Measurements from ENCODE around the gene CPA1.

Gene CPA1

GRCh38 chr7:130425796-130426195, 45.5 kb downstream of the CPA1 start:
- DNase-seq (ENCODE audit: low read depth in 1 of 2, low spot score in 1 of 2) = no peak

DNA sequence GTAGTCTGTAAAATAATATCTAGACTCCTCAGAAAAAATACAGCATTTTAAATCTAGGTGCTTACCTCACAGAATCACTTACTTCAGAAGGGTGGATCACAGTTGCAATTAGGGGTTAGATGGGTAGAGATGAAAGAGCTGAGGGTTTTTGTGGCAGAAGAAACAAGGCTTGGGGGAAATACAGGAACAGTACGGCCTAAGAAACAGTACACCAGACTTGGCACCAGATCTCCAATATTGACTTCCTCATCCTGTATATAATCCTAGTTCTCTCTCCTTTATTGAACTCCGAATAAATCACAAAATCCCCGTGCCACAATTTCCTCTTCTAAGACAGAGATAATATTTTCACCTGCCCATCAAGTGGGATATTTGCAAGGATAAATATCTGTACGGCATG, 46.3 kb downstream of the CPA1 start:
- DNase-seq (ENCODE audit: low read depth in 1 of 2, low spot score in 1 of 2) = no peak

DNA sequence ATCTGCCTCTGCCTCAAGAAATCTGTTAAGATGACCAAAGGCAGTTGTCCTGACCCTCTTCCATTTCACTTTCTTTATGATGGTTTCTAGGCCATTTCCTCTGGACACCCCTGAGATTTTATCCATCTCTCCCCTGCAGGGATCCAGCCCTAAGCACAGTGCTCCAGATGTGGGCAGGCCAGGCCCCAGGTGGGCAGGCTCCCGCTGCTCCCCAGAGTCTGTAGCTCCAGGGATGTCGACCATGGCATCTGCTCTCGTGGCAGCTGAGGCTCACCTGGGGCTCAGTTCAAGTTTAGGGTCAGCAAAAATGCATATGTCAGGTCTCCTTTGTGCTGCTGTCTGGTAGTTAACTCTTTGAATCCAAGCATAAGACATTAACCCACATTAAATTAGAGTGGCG, 48.7 kb downstream of the CPA1 start:
- DNase-seq (ENCODE audit: low read depth in 1 of 2, low spot score in 1 of 2) = no peak

GRCh38 chr7:130430115-130430514, 49.8 kb downstream of the CPA1 start:
- no peak for DNase-seq (ENCODE audit: low read depth in 1 of 2, low spot score in 1 of 2)

GRCh38 chr7:130430841-130431666, 50.8 kb downstream of the CPA1 start:
- no peak for DNase-seq (ENCODE audit: low read depth in 1 of 2, low spot score in 1 of 2)

DNA sequence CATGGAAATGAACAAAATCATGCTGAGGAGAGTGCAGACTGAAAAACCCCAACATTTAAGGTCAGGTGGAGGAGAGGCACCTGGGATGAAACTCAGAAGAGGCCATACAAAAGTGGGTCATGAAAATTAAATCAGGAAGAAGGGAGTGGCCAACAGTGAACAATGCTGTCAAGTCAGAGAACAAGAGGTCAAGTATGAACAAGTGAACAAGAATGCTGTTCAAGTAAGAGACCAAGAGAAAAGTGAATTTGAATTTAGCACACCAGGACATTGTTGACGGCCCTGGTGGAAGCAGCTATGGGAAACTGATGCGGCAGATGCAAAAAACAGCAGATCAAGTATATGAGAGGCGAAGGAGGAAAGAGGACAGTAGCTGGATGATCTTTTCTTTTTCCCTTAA, 52.6 kb downstream of the CPA1 start:
- DNase-seq (ENCODE audit: low read depth in 1 of 2, low spot score in 1 of 2) = no peak

DNA sequence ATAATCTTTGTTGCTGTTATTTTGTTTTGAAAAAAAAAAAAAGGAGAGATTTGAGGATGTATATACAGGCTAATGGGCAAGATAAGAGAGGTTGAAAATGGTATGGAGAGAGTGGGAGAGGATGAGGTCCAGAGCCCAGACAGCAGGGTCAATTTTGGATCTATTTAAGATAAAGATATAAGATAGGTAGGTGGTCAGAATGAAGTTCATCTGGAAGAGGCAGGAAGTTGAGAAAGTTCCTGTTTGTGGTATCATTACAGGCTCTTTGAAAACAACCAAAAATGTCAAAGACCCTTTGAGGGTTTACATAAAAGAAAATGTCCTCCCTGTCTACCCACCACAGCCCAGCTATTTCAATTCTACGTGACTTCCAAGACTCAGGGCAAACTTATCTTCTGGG, 53.0 kb downstream of the CPA1 start:
- DNase-seq (ENCODE audit: low read depth in 1 of 2, low spot score in 1 of 2) = no peak

GRCh38 chr7:130435311-130435854, 55.1 kb downstream of the CPA1 start:
- no peak for DNase-seq (ENCODE audit: low read depth in 1 of 2, low spot score in 1 of 2)

DNA sequence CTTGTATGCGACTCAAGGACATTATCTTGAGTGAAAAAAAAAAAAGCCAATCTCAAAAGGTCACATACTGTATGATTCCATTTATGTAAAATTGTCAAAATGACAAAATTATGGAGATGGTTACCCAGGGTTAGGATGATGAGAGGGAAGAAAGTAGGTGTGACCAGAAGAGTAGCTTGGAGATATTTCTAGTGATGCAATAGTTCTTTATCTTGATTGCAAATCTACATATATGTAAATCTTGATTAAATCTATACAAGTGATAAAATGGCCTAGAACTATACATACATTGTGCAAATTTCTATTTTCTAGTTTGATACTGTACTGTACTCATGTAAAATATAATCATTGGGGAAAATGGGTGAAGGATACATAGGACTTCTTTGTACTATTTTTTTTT, 56.0 kb downstream of the CPA1 start:
- DNase-seq (ENCODE audit: low read depth in 1 of 2, low spot score in 1 of 2) = no peak

Data from activated CD4-positive, alpha-beta T cell treated with anti-CD3 and anti-CD28 coated beads, Interleukin-2, amount 50 U/mL, for 24 hours (primary cell).